ENCODE measurements around the gene CPLX1. TPM values are rescaled to one million over a fixed set of nuclear protein-coding genes. Genes with fewer than 3 reads are reported as not detected.

The CPLX1 gene
- total and polyA plus RNA-seq, 2 experiments from 2014 or later, result 0.79 to 1.8 TPM

DNA sequence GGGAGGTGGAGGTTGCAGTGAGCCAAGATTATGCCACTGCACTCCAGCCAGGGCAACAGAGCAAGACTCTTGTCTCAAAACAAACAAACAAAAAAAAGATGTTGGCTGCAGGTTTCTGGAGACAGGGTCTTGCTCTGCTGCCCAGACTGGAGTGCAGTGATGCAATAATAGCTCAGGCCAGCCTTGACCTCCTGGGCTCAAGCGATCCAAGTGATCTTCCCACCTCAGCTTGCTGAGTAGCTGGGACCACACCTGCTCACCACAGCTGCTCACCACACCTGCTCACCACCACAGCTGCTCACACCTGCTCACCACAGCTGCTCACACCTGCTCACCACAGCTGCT lies 29.9 kb upstream of the CPLX1 start:
- TF ChIP-seq, protein P1, sequence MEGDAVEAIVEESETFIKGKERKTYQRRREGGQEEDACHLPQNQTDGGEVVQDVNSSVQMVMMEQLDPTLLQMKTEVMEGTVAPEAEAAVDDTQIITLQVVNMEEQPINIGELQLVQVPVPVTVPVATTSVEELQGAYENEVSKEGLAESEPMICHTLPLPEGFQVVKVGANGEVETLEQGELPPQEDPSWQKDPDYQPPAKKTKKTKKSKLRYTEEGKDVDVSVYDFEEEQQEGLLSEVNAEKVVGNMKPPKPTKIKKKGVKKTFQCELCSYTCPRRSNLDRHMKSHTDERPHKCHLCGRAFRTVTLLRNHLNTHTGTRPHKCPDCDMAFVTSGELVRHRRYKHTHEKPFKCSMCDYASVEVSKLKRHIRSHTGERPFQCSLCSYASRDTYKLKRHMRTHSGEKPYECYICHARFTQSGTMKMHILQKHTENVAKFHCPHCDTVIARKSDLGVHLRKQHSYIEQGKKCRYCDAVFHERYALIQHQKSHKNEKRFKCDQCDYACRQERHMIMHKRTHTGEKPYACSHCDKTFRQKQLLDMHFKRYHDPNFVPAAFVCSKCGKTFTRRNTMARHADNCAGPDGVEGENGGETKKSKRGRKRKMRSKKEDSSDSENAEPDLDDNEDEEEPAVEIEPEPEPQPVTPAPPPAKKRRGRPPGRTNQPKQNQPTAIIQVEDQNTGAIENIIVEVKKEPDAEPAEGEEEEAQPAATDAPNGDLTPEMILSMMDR (IDR thresholded peaks at IDR 0.05; ENCODE audit: low read depth, low read length), result no peak
- Histone ChIP-seq H3K27me3 (no peaks in the 10 kb centered on the region), H3K9me3 (ENCODE audit: low read depth) (no peaks in the 10 kb centered on the region), H3K4me3 (no peak overlapping the region), H3K4me1 (ENCODE audit: low read depth) (no peaks in the 10 kb centered on the region), H3K27ac (no peak overlapping the region), H3K36me3 (peaks cover 16% of the 10 kb centered on the region)
- DNase-seq (ENCODE audit: low read depth in 1 of 2, low spot score in 1 of 2), result no peak

DNA sequence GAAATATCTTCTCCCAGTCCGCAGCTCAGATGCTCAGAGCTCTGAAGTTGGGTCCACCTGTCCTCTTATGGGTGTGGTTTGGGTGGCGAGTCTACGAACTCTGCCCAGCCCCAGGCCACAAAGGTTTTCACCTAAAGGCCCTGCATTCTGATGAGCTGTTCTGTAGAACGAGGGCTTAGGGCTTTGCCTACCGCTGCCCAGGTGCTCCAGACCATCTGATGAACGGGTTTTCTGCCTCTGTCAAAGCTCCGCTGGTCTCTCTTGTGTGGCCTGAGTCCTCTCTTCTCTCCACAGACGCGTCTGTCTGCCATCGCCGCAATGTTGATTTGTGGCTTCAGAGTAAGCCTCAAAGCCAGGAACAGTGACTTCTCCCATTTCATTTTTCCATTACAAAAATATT lies 28.4 kb upstream of the CPLX1 start:
- no peaks in the 10 kb centered on the region for H3K27me3 ChIP-seq
- no peaks in the 10 kb centered on the region for H3K4me1 ChIP-seq (ENCODE audit: low read depth)
- H3K4me3 ChIP-seq, result no peak overlapping the region
- H3K9me3 ChIP-seq (ENCODE audit: low read depth), result no peaks in the 10 kb centered on the region
- DNase-seq (ENCODE audit: low read depth in 1 of 2, low spot score in 1 of 2), result no peak
- TF ChIP-seq, protein P1 (IDR thresholded peaks at IDR 0.05; ENCODE audit: low read depth, low read length), result no peak
- H3K27ac ChIP-seq, result no peak overlapping the region
- H3K36me3 ChIP-seq, result peaks cover 11% of the 10 kb centered on the region

DNA sequence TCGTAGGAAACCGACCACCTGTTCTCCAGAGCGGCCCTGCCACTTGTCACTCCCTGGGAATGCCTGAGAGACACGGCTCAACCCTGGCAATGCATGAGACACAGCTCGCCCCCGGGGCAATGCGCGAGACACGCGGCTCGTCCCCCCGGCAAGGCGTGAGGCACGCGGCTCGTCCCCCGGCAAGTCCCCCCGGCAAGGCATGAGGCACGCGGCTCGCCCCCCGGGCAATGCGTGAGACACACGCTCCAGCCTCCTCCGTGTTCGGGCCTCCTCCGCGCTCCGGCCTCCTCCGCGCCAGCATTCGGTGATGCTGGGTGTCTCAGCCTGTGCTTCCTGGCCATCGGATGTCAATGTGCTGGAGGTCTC lies 27.5 kb upstream of the CPLX1 start:
- Histone ChIP-seq H3K36me3 (peaks cover 11% of the 10 kb centered on the region), H3K4me3 (no peak overlapping the region), H3K4me1 (ENCODE audit: low read depth) (no peaks in the 10 kb centered on the region), H3K27me3 (no peaks in the 10 kb centered on the region), H3K9me3 (ENCODE audit: low read depth) (no peaks in the 10 kb centered on the region), H3K27ac (no peak overlapping the region)
- no peak for DNase-seq (ENCODE audit: low read depth in 1 of 2, low spot score in 1 of 2)
- TF ChIP-seq, protein P1 (IDR thresholded peaks at IDR 0.05; ENCODE audit: low read depth, low read length), result no peak

DNA sequence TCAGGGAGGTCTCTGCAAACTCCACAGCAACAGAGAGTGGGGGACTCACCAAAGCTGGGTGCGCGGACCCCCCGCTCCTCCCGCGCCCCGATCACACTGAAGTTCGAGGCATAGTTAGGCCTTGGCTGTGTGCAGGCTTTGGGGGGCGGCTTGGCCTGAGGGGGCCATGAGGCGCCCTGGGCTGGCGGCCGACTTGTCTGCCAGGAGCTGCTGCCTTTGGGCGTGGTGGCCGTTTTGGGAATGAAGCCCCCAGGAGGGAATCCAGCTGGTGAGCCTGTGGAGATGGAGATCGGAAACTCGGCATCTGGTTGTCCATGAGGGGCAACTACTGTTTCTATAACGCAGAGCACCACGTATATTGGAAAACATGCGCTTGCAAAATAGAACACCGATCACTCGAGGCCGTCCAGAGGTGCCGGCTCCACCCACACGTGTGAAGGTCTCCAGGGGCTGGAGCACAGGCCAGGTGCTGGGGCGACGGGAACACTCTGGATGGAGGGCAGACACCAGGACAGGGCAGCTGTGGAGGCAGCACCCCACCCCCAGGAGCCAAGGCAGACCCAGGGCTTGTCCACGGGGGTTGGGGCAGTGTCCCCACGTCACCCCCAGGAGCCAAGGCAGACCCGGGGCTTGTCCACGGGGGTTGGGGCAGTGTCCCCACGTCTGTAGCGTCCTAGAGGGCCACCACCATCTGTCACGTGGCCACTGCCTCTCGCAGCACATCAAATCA lies 25.9 kb upstream of the CPLX1 start:
- H3K27me3 ChIP-seq, result no peaks in the 10 kb centered on the region
- no peak overlapping the region for H3K4me3 ChIP-seq
- TF ChIP-seq, protein P1 (IDR thresholded peaks at IDR 0.05; ENCODE audit: low read depth, low read length), result no peak
- no peak overlapping the region for H3K27ac ChIP-seq
- no peaks in the 10 kb centered on the region for H3K9me3 ChIP-seq (ENCODE audit: low read depth)
- peaks cover 1% of the 10 kb centered on the region for H3K36me3 ChIP-seq
- H3K4me1 ChIP-seq (ENCODE audit: low read depth), result no peaks in the 10 kb centered on the region
- no peak for DNase-seq (ENCODE audit: low read depth in 1 of 2, low spot score in 1 of 2)

DNA sequence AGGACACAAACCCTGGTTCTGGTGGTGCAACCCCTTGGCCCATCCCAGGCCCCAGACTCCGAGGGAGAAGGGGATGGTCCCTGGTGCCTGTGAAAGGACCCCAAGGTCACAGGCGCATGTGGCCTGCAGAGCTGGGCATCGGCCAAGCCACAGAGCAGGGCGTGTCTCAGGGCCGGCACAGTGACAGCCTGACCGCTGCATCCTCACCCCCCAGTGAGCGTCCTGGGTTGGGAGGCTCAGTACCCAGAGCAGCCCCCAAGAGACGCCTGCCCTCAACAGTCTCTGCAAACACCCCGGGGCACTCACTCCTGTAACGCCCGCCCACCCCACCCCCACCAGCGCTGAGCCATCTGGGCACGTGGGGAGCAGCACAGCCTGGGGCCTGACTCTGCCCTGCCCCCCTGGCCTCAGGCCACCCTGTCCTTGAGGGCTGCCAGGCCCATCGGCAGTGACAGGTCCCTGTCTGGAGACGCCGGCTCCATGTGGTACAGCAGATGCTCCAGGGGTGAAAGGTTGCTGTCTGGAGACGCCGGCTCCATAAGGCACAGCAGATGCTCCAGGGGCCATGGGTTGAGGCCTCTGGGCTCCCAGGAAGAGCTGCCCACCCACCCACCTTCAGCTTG lies 24.5 kb upstream of the CPLX1 start:
- DNase-seq (ENCODE audit: low read depth in 1 of 2, low spot score in 1 of 2), result no peak
- no peak overlapping the region for H3K27ac ChIP-seq
- TF ChIP-seq, protein P1 (IDR thresholded peaks at IDR 0.05; ENCODE audit: low read depth, low read length), result no peak
- H3K36me3 ChIP-seq, result no peaks in the 10 kb centered on the region
- no peaks in the 10 kb centered on the region for H3K4me1 ChIP-seq (ENCODE audit: low read depth)
- no peaks in the 10 kb centered on the region for H3K27me3 ChIP-seq
- H3K4me3 ChIP-seq, result no peak overlapping the region
- no peaks in the 10 kb centered on the region for H3K9me3 ChIP-seq (ENCODE audit: low read depth)
